Posterior vena cava (tissue), 2 donors: ENCODE measurements around the gene CNGB1. TPM values are rescaled to one million over a fixed set of nuclear protein-coding genes. Genes with fewer than 3 reads are reported as not detected.
"Not testable (repeated sequence)": the region's sequence is repeated elsewhere in the genome, so short reads cannot be mapped to it uniquely, and the experiment has no call there.

Experiments
- DNase-seq: peaks from one replicate; pipeline ENCODE4 v3.0.0-alpha.2; 2020; ENCODE audit warnings: low spot score
- intact Hi-C, 2 donors: fragments of 100-400 bp; cut with DNase I; formaldehyde crosslinking; loops; one replicate each; pipeline versions ENCODE4 v1.14.1 to v1.14.2; 2022 to 2023
- long read RNA-seq, 2 donors: library from polyadenylated mRNA; unstranded; transcript quantifications; one replicate each; pipeline ENCODE4 v2.0.0, GENCODE V29; 2020 to 2021
- total RNA-seq, 2 donors: library from RNA; stranded (reverse); fragmentation: NEBNext Ultra II Directional; extraction: Animal tissue kit (Norgen Biotek cat#: 25700); gene quantifications; one replicate each; pipeline ENCODE4 v1.2.1, GENCODE V29; 2021
- donor health status: DM: yes; HTN: yes; CAD: no.
- donor health status: DM: yes; HTN: yes; CAD: no.

Gene CNGB1
- total RNA-seq = not detected
- long read RNA-seq, donor 1 = 0 reads
- long read RNA-seq, donor 2 = 0 reads

DNA sequence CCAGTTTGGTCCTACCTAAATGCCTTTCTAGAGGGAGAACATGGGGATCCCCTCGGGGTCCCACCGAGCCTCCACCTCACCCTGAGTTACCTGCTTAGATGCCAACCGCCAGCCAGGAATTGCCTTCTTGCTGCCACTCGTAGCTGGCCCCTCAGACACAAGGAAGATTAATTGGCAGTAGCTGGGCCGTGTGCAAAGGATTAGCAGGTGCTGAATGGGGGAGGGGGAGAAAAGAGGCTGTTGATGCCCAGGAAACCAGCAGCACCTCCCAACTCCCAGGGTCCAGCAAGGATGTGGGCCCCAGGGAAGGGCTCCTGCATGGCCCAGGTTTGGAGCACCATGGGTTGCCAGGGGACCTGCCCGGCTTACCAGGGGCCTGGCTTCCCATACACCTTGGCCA, at the start of gene CNGB1:
Gene CNGB1, minus strand, starts transcription at position 159 of the 400 bp plus-strand sequence. CDS start 3,842 bp downstream, outside the sequence.
- intact Hi-C loops = no loop called here
- DNase-seq = no peak

DNA sequence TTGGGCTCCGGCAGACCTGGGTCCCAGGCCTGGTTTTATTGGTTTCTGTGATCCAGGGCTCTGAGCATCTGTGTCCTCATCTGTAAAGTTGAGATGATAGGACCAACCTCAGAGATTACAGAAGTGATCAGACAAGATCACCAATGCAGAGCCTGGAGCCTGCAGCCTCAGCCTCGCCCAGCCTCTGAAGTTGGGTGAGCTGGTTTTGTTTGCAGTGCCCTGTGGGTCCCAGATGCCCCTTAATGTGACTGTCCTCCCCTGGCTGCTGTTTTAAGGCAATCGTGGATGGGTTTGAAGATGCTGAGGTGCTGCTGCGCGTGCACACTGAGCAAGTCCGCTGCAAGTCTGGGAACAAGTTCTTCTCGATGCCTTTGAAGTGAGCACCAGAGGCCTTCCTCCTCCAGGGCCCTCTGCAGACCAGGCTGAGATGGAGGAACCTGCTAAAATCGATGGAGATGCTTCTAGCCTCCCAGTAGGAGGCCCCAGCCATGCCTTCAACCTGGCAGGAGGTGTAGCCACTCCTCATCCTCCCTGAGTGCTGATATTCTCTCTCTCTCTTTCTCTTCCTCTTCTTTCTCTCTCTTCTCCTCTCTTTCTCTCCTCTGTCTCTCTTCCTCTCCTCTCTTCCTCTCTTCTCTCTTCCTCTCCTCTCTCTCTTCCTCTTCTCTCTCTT, 49.1 kb upstream of the CNGB1 start:
- no peak for DNase-seq
- intact Hi-C loops = loop anchor here (5.0 kb wide), 2 partner anchors 92 to 107 kb away; partner anchors contain the start of gene CFAP20 (in 1 of the 2)

- no peak for DNase-seq
- intact Hi-C loops = no loop called here
Measured at GRCh38 chr16:58018803-58019202, 47.9 kb upstream of the CNGB1 start.

DNA sequence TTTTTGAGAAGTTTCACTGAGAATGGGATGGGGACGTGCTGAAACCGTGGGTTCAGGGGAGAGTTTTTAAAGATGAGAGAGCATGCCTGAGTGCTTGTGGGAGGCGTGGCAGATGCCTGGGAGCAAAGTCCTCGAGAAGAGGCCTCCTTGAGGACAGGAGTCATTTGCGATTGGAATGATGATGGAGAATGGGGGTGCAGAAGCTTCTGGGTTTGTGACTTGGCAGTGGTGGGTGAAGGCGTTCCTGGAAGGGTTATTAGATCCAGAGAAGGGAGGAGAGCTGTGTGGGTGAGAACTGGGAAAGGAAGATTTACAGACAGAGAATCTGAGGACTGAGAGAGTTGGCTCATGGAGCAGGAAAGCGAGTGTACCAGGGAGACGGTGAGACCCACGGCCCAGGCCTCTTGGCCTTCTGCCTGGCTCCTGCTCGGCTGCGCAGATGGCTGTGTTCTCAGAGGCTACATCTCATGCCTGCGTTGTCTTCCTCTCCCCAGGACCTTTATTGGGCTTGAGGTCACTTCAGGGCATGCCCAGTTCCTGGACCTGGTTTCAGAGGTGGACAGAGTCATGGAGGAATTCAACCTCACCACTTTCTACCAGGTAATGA, 46.0 kb upstream of the CNGB1 start:
- intact Hi-C loops = no loop called here
- DNase-seq = no peak

- intact Hi-C loops = no loop called here
- DNase-seq = no peak
Measured at GRCh38 chr16:58013201-58013956, 42.5 kb upstream of the CNGB1 start.

DNA sequence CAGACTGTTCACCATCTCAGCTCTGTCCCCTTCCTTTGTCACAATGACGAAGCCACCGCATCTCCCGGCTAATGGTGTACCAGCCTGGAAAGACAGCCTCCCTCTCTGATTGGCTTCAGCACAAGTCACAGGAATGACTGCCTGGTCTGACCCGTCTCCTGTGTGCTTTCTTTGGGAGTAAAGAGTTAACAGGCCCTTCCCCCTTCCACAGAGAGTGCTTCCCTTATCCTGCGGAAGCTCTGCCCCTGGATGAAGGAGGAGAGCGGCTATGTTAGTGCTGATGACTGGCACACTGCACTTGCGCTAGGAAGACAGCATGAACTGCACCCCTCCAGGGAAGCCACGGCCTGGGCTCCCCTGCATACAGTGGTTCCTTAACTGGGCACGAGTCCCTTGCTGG, 41.6 kb upstream of the CNGB1 start:
- intact Hi-C loops = no loop called here

GRCh38 chr16:58011652-58012051, 40.7 kb upstream of the CNGB1 start:
- intact Hi-C loops = no loop called here
- no peak for DNase-seq

More for the DNA sequence above, 41.6 kb upstream of the CNGB1 start:
- DNase-seq = no peak

GRCh38 chr16:58010886-58011285, 40.0 kb upstream of the CNGB1 start:
- intact Hi-C loops = no loop called here
- no peak for DNase-seq

- no peak for DNase-seq
- intact Hi-C loops = loop anchor here (2.0 to 10.0 kb wide), 2 partner anchors 103 to 255 kb away; no protein-coding TSS in a partner anchor
Measured at GRCh38 chr16:58009856-58010416, 39.0 kb upstream of the CNGB1 start.

DNA sequence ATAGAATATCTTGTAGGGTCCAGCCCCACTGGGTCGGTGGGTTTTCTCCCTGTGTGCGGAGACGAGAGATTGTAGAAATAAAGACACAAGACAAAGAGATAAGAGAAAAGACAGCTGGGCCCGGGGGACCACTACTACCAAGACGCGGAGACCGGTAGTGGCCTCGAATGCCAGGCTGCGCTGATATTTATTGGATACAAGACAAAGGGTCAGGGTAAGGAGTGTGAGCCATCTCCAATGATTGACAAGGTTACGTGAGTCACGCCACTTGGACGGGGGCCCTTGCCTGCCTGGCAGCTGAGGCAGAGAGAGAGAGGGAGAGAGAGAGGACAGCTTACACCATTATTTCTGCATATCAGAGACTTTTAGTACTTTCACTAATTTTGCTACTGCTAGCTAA, 33.8 kb upstream of the CNGB1 start:
- DNase-seq = not testable (repeated sequence)
- intact Hi-C loops = loop anchor here in 1 of 2 donors (5.0 to 10.0 kb wide), 2 partner anchors 102 to 250 kb away; no protein-coding TSS in a partner anchor

DNA sequence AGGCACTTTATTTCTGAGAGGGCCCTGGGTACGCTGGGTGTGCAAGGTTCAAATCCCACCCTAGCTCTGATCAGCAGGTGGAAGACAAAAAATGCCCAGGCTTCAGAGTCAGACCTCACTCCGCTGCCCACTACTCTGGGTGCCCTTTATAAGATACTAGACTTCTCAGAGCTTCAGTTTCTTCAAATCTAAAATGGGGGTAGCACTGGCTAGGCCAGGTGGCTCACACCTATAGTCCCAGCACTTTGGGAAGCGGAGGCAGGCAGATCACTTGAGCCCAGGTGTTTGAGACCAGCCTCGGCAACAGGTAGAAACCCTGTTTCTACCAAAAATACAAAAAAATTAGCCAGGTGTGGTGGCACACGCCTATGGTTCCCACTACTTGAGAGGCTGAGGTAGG, 32.0 kb upstream of the CNGB1 start:
- intact Hi-C loops = loop anchor here in 1 of 2 donors (5.0 to 10.0 kb wide), 2 partner anchors 101 to 248 kb away; no protein-coding TSS in a partner anchor
- no peak for DNase-seq

GRCh38 chr16:58002416-58002800, 31.5 kb upstream of the CNGB1 start:
- intact Hi-C loops = loop anchor here in 1 of 2 donors (5.0 to 10.0 kb wide), 2 partner anchors 100 to 248 kb away; no protein-coding TSS in a partner anchor
- DNase-seq = no peak

DNA sequence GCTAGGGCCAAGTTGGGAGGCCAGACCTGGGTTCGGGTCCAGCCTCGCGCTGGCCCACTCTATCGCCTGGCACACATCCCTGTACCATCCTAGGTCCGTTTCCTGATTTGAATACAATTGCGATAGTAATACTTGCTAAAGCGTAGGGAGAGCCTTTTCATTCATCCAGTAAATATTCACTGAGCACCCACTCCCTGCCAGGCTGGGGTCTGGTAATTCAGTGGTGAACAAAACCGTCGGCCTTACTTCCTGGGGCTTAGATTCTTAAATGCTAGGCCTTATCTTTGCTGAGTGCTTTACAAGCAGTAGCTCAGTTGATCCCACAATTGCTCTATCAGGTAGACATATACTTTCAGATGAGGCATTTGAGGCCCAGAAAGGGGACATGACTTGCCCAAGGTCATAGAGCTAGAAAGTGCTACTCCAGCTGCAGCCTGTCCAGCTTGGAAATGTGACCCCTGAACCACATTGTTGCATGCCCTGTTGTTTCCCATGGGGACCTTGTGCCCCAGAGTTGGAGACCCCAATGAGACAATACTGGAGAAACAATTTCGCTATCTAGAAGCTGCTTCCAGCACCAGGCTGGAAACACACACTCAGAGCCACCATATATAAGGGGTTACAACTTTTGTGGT, 31.0 kb upstream of the CNGB1 start:
- no peak for DNase-seq
- intact Hi-C loops = loop anchor here in 1 of 2 donors (5.0 to 10.0 kb wide), 2 partner anchors 100 to 247 kb away; no protein-coding TSS in a partner anchor

DNA sequence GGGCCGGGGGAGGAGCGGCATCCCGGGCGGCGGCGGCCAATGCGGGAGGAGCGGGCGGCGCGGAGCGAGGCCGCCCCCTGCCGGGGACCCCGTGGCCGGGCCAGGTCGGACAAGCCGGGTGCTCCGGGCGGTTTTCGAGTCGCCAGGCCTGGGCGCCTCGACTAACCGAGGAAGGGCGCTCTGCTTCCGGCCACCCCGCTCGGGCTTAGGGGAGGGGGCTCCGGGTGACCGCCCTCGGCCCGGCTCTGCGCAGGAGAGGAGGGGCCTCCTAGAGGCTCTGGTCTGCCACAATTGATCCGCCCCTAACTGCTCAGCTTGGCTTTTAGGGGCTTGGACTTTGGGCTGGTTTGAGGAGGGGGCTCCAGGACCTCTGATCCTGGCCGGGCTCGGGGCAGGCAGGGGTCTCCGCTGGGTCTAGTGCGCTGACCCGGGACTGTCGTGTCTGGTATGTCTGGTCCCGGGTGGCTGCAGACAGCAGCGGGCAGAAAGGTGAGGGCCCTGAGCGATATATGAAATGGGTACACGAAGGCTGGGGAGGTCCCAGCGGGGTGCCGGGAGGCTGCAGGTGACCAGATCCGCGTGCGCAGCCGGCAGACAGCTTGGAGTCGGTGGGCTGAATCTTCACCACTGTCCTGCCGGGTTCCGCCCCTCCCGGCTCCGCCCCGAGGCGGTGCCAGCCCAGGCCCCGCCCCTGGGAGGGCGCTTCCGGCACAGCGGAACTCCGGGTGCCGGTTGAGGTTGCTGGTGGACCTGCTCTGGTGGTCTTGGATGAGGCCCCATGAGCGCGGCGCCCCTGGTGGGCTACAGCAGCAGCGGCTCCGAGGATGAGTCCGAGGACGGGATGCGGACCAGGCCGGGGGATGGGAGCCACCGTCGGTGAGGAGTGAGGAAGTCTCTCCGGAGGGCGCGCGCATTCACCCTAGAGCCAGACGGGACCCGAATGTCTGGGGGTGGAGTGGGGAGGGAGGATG, 30.1 kb upstream of the CNGB1 start, which contains the start of gene USB1:
Gene USB1, plus strand, starts transcription at position 702 of the 971 bp plus-strand sequence. Its CDS starts 77 bp downstream, at position 779.
- intact Hi-C loops = loop anchor here in 1 of 2 donors (5.0 to 10.0 kb wide), 2 partner anchors 99 to 246 kb away; no protein-coding TSS in a partner anchor
- DNase-seq = peak; percentile 97

DNA sequence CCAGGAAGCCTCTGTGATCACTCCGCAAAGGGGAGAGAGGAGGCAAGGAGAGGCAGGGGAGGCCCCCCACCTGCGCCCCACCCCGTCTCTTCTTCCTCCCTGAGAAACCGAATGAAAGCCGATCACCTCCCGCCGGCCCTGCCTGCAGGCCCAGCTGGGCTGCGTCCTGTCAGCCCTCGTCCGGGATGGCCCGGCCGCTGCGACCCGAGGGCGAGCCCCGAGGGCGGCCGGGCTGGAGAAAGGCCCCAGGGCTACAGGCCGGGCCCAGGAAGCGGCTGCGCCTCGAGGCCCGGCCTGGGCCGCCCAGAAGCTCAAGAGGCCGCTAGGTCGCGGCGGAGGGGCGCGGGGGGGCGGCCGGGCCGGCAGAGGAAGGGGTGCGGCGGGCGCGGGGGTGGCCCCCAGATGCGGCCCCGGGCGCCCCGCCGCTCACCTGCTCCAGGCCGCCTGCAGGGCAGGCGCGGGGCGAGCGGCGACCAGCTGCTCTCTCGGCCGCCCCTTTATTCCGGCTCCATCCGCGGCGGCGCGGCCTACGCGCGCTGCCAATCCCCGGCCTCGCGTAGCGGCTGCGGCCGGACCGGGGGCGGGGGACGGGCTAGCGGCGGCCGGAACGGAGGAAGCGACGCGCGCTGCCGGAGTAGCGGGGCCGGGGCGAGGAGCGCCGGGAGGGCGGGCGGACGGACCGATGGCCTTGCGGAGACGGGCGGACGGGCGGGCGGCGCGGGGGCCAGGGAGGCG, 29.2 kb upstream of the CNGB1 start, which contains the start of gene ZNF319:
Gene ZNF319, minus strand, starts transcription at position 702 of the 735 bp plus-strand sequence. CDS start 2,407 bp downstream, outside the sequence.
- no peak for DNase-seq
- intact Hi-C loops = loop anchor here (5.0 to 10.0 kb wide), 3 partner anchors 98 to 245 kb away; no protein-coding TSS in a partner anchor

GRCh38 chr16:57999366-57999970, 28.5 kb upstream of the CNGB1 start:
- intact Hi-C loops = loop anchor here in 1 of 2 donors (10.0 kb wide), 1 partner anchor 235 kb away; no protein-coding TSS in a partner anchor
- DNase-seq = no peak
